Vagina (tissue), 2 donors: Measurements from ENCODE around the gene USP53.

Experiments used
- CTCF ChIP-seq, 3 experiments: fragments of 450-650 bp in 2 of 3; fragments of 200-600 bp in 1 of 3; sonication (generic) in 1 of 3; IDR thresholded peaks; one replicate each; pipeline ENCODE4 v1.5.1; 2017 to 2019; ENCODE audit warnings: antibody characterized with exemption in 3 of 3, mild to moderate bottlenecking in 2 of 3, moderate library complexity in 2 of 3
- POLR2A ChIP-seq, 2 donors: fragments of 450-650 bp; IDR thresholded peaks; one replicate each; pipeline ENCODE4 v1.6.1; 2017; ENCODE audit warnings: antibody characterized with exemption in 2 of 2, mild to moderate bottlenecking in 2 of 2, moderate library complexity in 2 of 2
- POLR2AphosphoS5 ChIP-seq, 2 donors: sonication (generic); formaldehyde crosslinking; IDR thresholded peaks; one replicate each; pipeline ENCODE4 v1.9.0; 2017; ENCODE audit warnings: antibody characterized with exemption in 2 of 2, mild to moderate bottlenecking in 2 of 2, low read depth in 1 of 2; ENCODE audit not compliant: insufficient read depth in 1 of 2

GRCh38 chr4:119261986-119262385 lies 49.5 kb downstream of the USP53 start:
- TF ChIP-seq CTCF (IDR thresholded peaks at IDR 0.05): no peak
- no peak for TF ChIP-seq POLR2A (IDR thresholded peaks at IDR 0.05)
- no peak for TF ChIP-seq POLR2AphosphoS5 (IDR thresholded peaks at IDR 0.05; ENCODE audit: insufficient read depth in 1 of 2, low read depth in 1 of 2)
